GM12878 (cell line): Measurements from ENCODE around the gene CACNA1H. TPM values are rescaled to one million over a fixed set of nuclear protein-coding genes. Genes with fewer than 3 reads are reported as not detected.

Source experiments
- ATAC-seq: fragments of 200-7000 bp; cut with Tn5 transposase; 3 replicates; pipeline ENCODE4 v1.9.1; 2020; ENCODE audit warnings: mild to moderate bottlenecking, moderate library complexity
- BruUV-seq: library from RNA; stranded (reverse); fragments of 400-500 nt; replicated peaks from 2 replicates; lab custom pipeline; 2021; lab: Mats Ljungman, UMichigan
- CTCF ChIA-PET: fragments of 300-600 bp; sonication (Branson Sonifier 250); formaldehyde crosslinking; extraction: SDS; loops from one replicate; lab custom pipeline; 2021; ENCODE audit warnings: inconsistent platforms; lab: Yijun Ruan, JAX
- POLR2A ChIA-PET: fragments of 350-600 bp; formaldehyde crosslinking; extraction: SDS; loops from one replicate; lab custom pipeline; 2021; ENCODE audit warnings: inconsistent platforms; lab: Charles Lee
- RAD21 ChIA-PET: fragments of 300-600 bp; sonication (Branson Sonifier 250); formaldehyde crosslinking; loops from one replicate; lab custom pipeline; 2023; ENCODE audit warnings: antibody characterized with exemption; ENCODE audit not compliant: unreplicated experiment; lab: Charles Lee
- SMC1A ChIA-PET: fragments of 300-600 bp; sonication (Branson Sonifier 250); formaldehyde crosslinking; loops from one replicate; lab custom pipeline; 2023; ENCODE audit not compliant: unreplicated experiment, uncharacterized antibody; lab: Charles Lee
- DNase-seq: peaks from one replicate; pipeline ENCODE4 v3.0.0-alpha.2; 2011; ENCODE audit warnings: low read depth, low spot score
- FAIRE-seq: peaks from 3 replicates; lab custom pipeline; 2011; peaks lifted over from hg19 to GRCh38; lab: Jason Lieb, UNC
- H2AFZ ChIP-seq: 2 replicates; pipeline ENCODE4 v1.6.0; 2011; ENCODE audit warnings: low read depth, low read length, control low read depth; ENCODE audit not compliant: control insufficient read depth
- H3K27ac ChIP-seq: 2 replicates; pipeline ENCODE4 v1.5.1; 2011; ENCODE audit warnings: control low read depth; ENCODE audit not compliant: control insufficient read depth, insufficient read depth
- H3K27me3 ChIP-seq, 2 experiments: replicated peaks in 1 of 2; 2 replicates each; pipeline versions ENCODE4 v1.6.0 to v1.6.1; 2011; ENCODE audit warnings: low read length in 1 of 2; ENCODE audit not compliant: control insufficient read depth in 2 of 2, insufficient read depth in 2 of 2
- H3K36me3 ChIP-seq, 2 experiments: 2 replicates each; pipeline ENCODE4 v1.5.1; 2011; ENCODE audit warnings: low read length in 1 of 2; ENCODE audit not compliant: control insufficient read depth in 2 of 2, insufficient read depth in 2 of 2
- H3K4me1 ChIP-seq: 2 replicates; pipeline ENCODE4 v1.6.1; 2011; ENCODE audit warnings: mild to moderate bottlenecking, low read length, moderate library complexity, mixed read lengths; ENCODE audit not compliant: control insufficient read depth, insufficient read depth
- H3K4me2 ChIP-seq: 2 replicates; pipeline ENCODE4 v1.6.0; 2011; ENCODE audit warnings: control low read depth; ENCODE audit not compliant: control insufficient read depth, insufficient read depth
- H3K4me3 ChIP-seq: fragments of 200-600 bp; sonication (generic); 2 replicates; pipeline ENCODE4 v1.5.1; 2016
- H3K79me2 ChIP-seq: 2 replicates; pipeline ENCODE4 v1.6.0; 2011; ENCODE audit warnings: low read length; ENCODE audit not compliant: control insufficient read depth, insufficient read depth
- H3K9ac ChIP-seq: 2 replicates; pipeline ENCODE4 v1.8.0; 2011; ENCODE audit warnings: low read length, control low read depth, mixed read lengths; ENCODE audit not compliant: control insufficient read depth, insufficient read depth
- H3K9me3 ChIP-seq: replicated peaks from 3 replicates; pipeline ENCODE4 v1.5.1; 2011; ENCODE audit warnings: mild to moderate bottlenecking, low read length; ENCODE audit not compliant: control insufficient read depth, insufficient read depth
- H4K20me1 ChIP-seq: 2 replicates; pipeline ENCODE4 v1.6.0; 2011; ENCODE audit not compliant: control insufficient read depth, insufficient read depth
- EP300 ChIP-seq, 2 experiments: fragments of 150-350 bp in 1 of 2; IDR thresholded peaks; 2 replicates each; pipeline ENCODE4 v1.6.1; 2011 to 2012; ENCODE audit warnings: low read depth in 2 of 2, low read length in 2 of 2, borderline replicate concordance in 1 of 2, improper control_type of control experiment in 1 of 2, inconsistent platforms in 1 of 2; ENCODE audit not compliant: control insufficient read depth in 1 of 2
- ETV6 ChIP-seq, 2 experiments: fragments of 450-650 bp in 1 of 2; IDR thresholded peaks in 1 of 2; conservative IDR thresholded peaks in 1 of 2; 2 replicates each; pipeline ENCODE4 v1.6.1; 2014; ENCODE audit warnings: antibody characterized with exemption in 1 of 2, borderline replicate concordance in 1 of 2, low read depth in 1 of 2, mild to moderate bottlenecking in 1 of 2, moderate library complexity in 1 of 2
- IKZF2 ChIP-seq, 2 experiments: fragments of 450-650 bp; IDR thresholded peaks; 2 replicates each; pipeline ENCODE4 v1.6.1; 2017; ENCODE audit warnings: mild to moderate bottlenecking in 2 of 2, moderate library complexity in 2 of 2
- KLF5 ChIP-seq: fragments of 450-650 bp; IDR thresholded peaks from 2 replicates; pipeline ENCODE4 v1.6.1; 2014; ENCODE audit warnings: mild to moderate bottlenecking; ENCODE audit not compliant: partially characterized antibody
- MLLT1 ChIP-seq: fragments of 450-650 bp; IDR thresholded peaks from 2 replicates; pipeline ENCODE4 v1.6.1; 2016; ENCODE audit warnings: mild to moderate bottlenecking
- MTA2 ChIP-seq: fragments of 450-650 bp; IDR thresholded peaks from 2 replicates; pipeline ENCODE4 v1.6.1; 2016; ENCODE audit warnings: low read depth, mild to moderate bottlenecking, moderate library complexity
- PAX8 ChIP-seq: fragments of 450-650 bp; IDR thresholded peaks from 2 replicates; pipeline ENCODE4 v1.6.1; 2017; ENCODE audit warnings: mild to moderate bottlenecking, moderate library complexity
- PML ChIP-seq: IDR thresholded peaks from 2 replicates; pipeline ENCODE4 v1.6.1; 2012; ENCODE audit warnings: low read length, inconsistent platforms
- POLR2AphosphoS2 ChIP-seq: IDR thresholded peaks from 2 replicates; pipeline ENCODE4 v1.6.1; 2011; ENCODE audit warnings: low read depth, mild to moderate bottlenecking, low read length, improper control_type of control experiment, moderate library complexity
- RAD21 ChIP-seq: IDR thresholded peaks from 2 replicates; pipeline ENCODE4 v1.6.1; 2011; ENCODE audit warnings: mild to moderate bottlenecking, low read depth, low read length, moderate library complexity; ENCODE audit not compliant: insufficient read depth
- RCOR1 ChIP-seq: conservative IDR thresholded peaks from 2 replicates; pipeline ENCODE4 v1.6.1; 2012; ENCODE audit warnings: low read depth, low read length, improper control_type of control experiment
- RELA ChIP-seq: fragments of 450-650 bp; IDR thresholded peaks from 2 replicates; pipeline ENCODE4 v1.8.0; 2014; ENCODE audit warnings: borderline replicate concordance; ENCODE audit not compliant: partially characterized antibody
- WGBS: methylation state at CpG from one replicate; pipeline ENCODE4 v1.1.6; 2016; ENCODE audit warnings: low lambda C conversion rate; ENCODE audit not compliant: insufficient replicate concordance, insufficient coverage; ENCODE audit errors: missing lambda C conversion rate; 5-methylcytosine and 5-hydroxymethylcytosine counted together
- in situ Hi-C: fragments of 300-500 bp; cut with MboI; formaldehyde crosslinking; loops from 9 replicates; pipeline ENCODE4 v1.14.3; 2018; ENCODE audit warnings: mixed read lengths
- intact Hi-C: fragments of 100-400 bp; cut with micrococcal nuclease; formaldehyde crosslinking; loops from one replicate; pipeline ENCODE4 v1.14.2; 2022; ENCODE audit not compliant: unreplicated experiment
- polyA plus RNA-seq, 11 experiments: library from polyadenylated mRNA; depleted of rRNA in 4 of 11; unstranded in 6 of 11; stranded (reverse) in 5 of 11; fragments of >200 nt; fragmentation: Nextera tagmentation in 4 of 11; fragmentation: Illumina TruSeq in 1 of 11; extraction: Ambion mirVana in 4 of 11; extraction: Trizol in 1 of 11; gene quantifications; 1 replicate in 1 of 11; 2 replicates in 10 of 11; pipeline versions ENCODE4 v1.2.1 to v1.2.3, GENCODE V29; 2011 to 2016; ENCODE audit warnings: inconsistent platforms in 2 of 11, missing spikeins in 2 of 11, low read depth in 1 of 11
- total RNA-seq, 4 experiments: library from RNA; depleted of rRNA in 3 of 4; stranded (reverse); fragments of >200 nt in 3 of 4; fragmentation: Illumina TruSeq in 1 of 4; extraction: Trizol in 1 of 4; gene quantifications; 2 replicates each; pipeline versions ENCODE4 v1.2.1 to v1.2.3, GENCODE V29; 2013 to 2021

CACNA1H gene
- total and polyA plus RNA-seq, 10 of the 15 experiments (the other 5 are each of a cell fraction or from before 2014, with no cell fraction given): 0.03 to 0.54 TPM; not detected in 8

DNA sequence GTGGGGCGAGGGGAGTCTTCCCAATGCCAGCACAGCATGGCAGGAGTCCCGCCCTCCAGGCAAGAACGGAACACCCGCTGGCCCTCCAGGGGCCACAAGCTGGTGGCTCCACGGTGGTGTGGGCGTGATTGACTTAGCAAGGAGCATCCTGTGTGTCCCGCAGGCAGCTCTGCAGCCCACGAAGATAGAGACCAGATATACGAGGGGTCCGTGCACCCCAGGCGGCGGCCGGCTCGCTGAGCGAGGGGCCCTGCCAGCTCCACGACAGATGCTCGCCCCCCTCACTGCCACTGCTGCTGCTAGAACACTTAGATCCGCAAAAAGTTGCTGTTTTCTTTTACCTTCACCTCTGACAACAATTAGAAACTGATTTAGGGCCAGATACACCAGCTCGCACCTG, 10.0 kb upstream of the CACNA1H start (continued):
- TF ChIP-seq RELA (no peak), ETV6 (conservative IDR thresholded peaks at IDR 0.05 in 1 of 2, IDR thresholded peaks at IDR 0.05 in 1 of 2; ENCODE audit: borderline replicate concordance in 1 of 2, low read depth in 1 of 2) (no peak), KLF5 (no peak), RAD21 (no peak), PML (no peak)

- H2AFZ ChIP-seq: no peak overlapping the region
- ATAC-seq (no peak), DNase-seq (no peak), FAIRE-seq (no peak)
- no peak overlapping the region for H3K4me2 ChIP-seq
- H3K27me3 ChIP-seq: no peaks in the 10 kb centered on the region
- H3K36me3 ChIP-seq: no peaks in the 10 kb centered on the region
- ChIA-PET SMC1A (no interaction called here), POLR2A (no interaction called here), RAD21 (no interaction called here), CTCF (no interaction called here)
- no TSS peak for BruUV-seq
- no peak overlapping the region for H3K4me3 ChIP-seq
- no peaks in the 10 kb centered on the region for H3K4me1 ChIP-seq
- H3K27ac ChIP-seq: no peak overlapping the region
- H3K9ac ChIP-seq: no peak overlapping the region
- H3K9me3 ChIP-seq: no peaks in the 10 kb centered on the region; the same call in 2 of the 3 replicates
- TF ChIP-seq IKZF2 (IDR thresholded peaks at IDR 0.05) (no peak), POLR2AphosphoS2 (no peak), MTA2 (no peak), MLLT1 (no peak), PAX8 (no peak), RCOR1 (no peak), EP300 (IDR thresholded peaks at IDR 0.05; ENCODE audit: borderline replicate concordance in 1 of 2, control insufficient read depth in 1 of 2, low read depth in 2 of 2, low read length in 2 of 2) (no peak)
- in situ Hi-C loops (no loop called here), intact Hi-C loops (no loop called here)
- no peaks in the 10 kb centered on the region for H3K79me2 ChIP-seq
- no peaks in the 10 kb centered on the region for H4K20me1 ChIP-seq
- 60% methylated on average over 22 of the region's 23 CpGs for WGBS
These were observed 9.0 kb upstream of the CACNA1H start for GRCh38 chr16:1143761-1144450.
